T follicular helper cell (primary cell): ENCODE results near the gene PCSK4.
"Not testable (repeated sequence)": the region's sequence is repeated elsewhere in the genome, so short reads cannot be mapped to it uniquely, and the experiment has no call there.

ENCODE experiments used
- DNase-seq: peaks from one replicate; pipeline ENCODE4 v3.0.0-alpha.2; 2020; ENCODE audit warnings: low read depth

The PCSK4 gene

DNA sequence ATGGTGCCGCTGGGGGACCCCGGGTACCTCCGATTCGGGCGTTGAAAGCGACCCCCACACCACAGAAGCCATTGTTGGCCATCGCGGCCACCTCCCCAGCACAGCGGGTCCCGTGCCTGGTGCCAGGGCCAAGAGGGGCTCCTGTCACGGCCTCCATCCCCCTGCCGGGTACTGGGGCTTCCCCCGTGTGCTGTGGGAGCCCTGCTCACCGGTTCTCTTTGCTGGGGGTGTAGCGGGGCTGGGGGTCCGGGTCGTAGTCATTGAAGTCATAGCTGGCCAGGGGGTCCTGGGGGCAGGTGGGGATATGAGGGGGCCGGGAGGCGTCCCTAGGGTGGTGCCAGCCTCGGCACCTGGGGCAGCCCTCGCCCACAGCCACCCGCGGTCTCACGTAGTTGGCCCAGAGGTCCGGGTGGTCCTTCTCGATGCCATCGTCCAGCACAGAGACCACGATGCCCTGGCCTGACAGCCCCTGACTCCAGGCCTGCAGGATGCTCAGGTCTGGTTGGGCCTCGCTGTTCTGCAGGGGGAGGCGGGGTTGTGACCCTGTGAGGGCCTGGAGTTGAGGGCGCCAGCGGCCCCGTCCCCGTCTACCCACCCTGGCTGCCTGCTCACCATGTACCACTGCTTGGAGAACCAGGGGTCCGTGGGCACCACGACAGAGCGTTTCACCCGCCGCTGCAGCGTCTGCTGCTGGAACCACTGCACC, 2.4 kb downstream of the PCSK4 start:
- no peak for DNase-seq

DNA sequence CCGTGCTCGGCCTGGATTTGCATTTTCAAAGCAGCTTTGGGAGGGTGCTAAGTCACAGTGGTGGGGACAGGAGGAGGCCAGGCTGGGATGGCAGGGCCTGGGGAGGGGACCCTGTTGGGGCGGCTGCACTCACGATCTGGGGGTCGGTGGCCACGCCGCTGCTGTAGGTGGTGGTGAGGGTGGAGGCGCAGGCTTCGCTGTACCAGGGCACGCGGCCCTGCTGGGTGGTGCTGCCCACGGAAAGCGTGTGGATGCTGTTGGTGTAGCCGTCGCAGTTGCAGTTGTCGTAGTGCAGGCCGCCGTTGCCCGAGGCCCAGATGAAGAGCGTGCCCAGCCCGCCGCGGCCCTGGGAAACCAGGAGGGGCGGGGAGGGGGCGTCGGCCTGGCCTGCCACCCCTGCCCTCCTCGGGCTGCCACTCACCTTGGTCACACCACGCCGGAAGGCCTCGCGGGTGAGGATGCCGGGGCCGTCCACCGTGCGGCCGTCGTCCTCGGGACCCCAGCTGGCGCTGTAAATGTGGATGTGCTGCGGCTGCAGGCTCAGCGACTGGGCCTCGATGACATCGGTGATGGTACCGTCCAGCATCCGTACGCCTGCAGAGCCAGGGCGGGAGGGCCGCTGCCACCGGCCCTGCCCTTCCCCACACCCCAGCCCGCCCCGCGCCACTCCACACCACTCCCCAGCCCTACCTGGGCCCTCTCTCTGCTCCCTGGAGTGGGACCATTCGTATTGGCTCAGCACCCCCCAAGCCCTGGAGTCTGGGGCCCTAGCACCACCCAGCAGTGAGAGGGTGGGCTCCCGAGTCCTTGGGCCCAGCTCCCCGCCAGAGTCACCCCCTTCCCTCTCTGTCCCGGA, 3.2 kb downstream of the PCSK4 start:
- no peak for DNase-seq

DNA sequence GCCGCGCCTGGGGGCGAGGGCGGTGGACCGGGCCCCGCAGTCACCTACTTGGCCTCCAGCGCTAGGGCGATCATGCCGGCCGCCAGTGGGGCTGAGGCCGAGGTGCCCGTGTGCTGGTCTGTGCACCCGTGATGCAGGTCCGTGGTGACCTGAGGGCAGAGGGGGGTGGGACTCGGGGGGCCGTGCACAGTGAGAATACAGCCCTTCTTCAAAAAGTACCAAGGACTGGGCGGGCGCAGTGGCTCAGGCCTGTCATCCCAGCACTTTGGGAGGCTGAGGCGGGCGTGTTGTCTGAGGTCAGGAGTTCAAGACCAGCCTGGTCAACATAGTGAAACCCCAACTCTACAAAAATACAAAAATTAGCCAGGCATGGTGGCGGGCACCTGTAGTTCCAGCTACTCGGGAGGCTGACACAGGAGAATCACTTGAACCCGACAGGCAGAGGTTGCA, 6.1 kb downstream of the PCSK4 start:
- no peak for DNase-seq

DNA sequence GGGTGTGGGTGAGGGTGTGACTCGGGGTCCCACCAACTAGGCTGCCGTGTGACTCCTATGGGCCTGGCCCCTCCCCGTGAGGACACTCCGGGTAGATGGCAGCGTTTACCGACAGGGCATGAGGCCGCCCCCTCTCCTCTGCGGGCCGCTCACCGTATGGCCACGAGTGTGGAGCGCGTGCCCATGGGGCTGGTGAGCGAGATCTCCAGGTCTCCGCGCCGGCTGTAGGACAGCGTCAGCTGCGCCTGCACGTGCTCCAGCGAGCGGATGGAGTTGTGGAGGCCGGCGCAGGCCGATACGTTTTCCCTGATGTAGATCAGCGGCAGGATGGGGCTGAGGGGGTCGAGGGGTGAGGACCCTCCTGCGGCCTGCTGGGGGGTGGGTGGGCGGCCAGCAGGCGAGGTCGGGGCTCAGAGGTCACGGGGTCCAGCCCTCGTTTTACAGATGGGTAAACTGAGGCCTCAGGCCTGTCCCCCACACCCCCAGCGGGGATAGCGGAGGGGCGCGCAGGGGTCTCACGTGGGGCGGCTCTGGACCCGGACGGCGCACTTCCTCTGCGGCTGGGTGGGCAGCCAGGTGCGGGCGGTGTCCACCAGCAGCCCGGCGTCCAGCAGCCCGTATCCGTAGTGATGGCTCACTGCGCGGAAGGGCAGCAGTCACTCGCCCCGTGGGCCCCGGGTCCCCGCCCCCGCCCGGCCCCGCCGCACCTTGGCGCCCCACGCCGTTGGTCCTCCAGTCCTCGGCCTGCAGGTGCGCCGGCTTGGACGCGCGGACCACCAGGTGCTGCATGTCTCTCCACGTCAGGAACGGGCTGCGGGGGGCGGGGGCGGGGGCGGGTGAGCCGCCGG, 6.8 kb downstream of the PCSK4 start:
- DNase-seq, result no peak

DNA sequence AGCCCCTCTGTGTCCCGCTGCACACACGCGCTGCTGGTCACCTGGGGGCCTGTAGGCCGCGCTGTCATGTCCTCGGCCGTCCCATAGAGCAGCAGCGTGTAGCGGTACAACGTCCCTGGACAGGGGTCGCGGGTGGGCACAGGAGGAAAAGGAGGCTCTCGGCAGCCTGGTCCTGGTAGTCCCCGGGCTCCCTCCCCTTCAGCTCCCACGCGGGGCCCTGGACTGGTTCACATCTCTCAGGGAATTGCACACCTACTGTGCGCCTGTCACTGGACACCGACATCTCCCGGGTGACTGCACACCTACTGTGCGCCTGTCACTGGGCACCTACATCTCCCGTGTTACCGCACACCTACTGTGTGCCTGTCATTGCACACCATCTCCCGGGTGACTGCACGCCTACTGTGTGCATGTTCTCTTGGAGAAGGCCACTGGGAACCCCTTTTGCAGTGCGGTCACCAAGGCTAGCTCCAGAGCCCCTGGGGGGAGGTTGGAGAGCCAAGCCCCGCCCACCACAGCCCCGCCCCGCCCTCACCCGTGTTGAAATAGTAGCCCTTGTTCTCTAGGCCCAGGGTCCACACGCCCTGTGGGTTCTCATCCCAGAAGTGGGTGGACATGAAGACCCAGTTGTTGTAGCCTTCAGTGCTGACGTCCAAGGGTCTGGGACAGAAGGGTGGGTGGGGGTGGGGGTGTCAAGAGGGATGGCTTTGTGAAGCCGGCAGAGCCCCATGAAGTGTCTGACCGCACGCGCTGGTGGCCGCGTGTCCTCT, 7.6 kb downstream of the PCSK4 start:
- DNase-seq, result no peak

DNA sequence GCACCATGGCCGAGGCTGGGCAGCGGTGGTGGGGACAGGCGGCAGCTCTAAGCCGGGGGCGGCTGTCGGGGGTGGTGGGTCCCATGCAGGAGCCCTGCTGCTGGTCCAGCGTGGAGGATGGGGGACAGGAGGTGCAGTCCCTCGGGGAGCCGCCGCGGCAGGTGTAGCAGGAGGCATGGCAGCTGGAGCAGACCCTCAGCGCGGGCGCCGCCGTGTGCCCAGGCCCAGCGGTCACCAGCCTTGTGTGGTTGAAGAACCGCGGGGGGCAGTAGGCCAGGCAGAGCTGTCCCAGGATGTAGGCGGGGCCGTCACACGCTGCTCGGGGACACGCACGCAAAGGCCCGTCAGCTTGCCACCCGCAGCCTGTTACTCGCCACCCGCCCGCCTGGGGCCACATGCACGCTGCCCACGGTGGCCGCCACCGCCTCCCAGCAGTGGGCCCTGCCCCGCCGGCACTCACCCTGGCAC, 8.2 kb downstream of the PCSK4 start:
- DNase-seq, result no peak

DNA sequence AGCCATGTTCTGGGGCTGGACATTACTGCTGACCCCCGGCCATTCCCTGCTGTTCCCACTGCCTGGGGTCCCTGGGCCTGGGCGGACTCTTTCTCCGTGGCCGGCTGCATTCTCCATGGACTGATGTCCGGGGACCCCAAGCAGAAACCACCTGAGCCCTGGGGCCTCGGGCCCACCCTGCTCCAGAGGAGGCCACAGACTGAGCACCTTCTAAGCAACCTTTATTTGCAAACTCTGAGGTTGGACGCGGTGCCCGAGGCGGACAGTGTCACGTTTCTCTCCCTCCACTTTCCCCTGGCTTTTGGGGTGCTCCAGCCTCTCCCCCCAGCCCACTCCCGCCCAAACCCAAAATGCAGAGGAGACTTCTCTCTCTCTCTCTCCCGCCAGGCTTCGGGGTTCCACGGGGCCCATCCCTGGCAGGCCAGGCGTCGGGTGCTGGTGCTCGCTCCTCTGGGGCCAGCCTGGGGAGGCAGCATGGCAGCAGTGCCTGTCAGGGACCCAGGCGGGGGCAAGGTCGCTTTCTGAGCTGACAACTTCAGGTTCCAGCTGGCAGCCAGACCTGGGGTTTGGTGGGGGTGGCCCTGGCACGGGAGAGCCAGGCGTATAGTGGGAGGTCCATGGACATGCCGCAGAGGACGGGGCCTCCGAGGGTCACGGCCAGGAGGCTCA, 8.8 kb downstream of the PCSK4 start:
- DNase-seq, result no peak

DNA sequence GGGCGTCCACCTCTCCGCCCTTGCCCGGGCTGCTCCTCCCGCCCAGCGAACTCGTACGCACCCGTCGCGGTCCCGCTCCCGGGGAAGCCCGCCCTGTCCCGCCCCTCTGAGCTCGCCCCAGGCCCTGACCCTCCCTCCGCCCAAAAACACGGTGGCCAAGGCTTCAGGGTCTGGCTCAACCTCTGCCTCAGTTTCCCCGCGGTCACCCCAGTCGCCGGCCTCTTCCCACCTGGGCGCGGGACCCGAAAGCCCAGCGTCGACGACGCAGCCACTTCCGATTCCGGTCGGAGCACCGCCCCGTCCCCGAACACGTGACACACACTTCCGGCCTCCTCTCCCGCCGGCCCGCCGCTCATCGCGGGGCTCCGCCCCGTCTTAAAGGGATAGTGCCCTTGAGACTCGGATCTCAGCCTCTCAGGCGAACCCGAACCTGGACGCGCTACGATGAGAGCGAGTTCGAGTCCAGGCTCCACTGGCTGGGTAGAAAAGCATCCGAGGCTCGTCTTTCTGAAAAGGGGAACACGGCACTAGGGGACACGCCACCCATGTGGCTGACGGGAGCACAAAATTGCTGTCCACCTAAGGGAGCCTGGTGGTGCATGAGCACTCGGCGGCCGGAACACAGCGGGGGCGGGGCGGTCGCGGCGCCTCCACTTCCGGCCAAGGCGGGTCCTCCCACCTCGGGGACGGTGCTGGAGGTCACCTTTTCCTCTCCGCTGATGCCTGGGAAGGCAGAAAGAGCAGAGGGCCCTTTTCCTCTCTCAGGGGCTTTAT, 11.0 kb downstream of the PCSK4 start, which contains the start of gene C19orf25:
Gene C19orf25 (minus strand): TSS at position 282 of the 774 bp plus-strand sequence. CDS start 312 bp downstream, outside the sequence.
- peak; percentile 83 for DNase-seq

DNA sequence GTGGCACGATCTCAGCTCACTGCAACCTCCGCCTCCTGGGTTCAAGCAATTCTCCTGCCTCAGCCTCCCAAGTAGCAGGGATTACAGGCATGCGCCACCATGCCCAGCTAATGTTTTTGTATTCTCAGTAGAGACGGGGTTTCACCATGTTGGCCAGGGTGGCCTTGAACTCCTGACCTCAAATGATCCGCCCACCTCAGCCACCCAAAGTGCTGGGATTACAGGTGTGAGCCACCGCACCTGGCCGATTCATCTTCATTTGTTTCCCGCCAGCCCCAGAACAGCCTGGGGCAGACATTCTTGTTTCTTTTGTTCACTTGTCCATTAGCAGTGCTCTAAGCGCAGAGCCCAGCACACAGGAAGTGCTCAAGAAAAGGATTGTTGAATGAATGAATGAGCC, 13.1 kb downstream of the PCSK4 start:
- DNase-seq, result not testable (repeated sequence)

DNA sequence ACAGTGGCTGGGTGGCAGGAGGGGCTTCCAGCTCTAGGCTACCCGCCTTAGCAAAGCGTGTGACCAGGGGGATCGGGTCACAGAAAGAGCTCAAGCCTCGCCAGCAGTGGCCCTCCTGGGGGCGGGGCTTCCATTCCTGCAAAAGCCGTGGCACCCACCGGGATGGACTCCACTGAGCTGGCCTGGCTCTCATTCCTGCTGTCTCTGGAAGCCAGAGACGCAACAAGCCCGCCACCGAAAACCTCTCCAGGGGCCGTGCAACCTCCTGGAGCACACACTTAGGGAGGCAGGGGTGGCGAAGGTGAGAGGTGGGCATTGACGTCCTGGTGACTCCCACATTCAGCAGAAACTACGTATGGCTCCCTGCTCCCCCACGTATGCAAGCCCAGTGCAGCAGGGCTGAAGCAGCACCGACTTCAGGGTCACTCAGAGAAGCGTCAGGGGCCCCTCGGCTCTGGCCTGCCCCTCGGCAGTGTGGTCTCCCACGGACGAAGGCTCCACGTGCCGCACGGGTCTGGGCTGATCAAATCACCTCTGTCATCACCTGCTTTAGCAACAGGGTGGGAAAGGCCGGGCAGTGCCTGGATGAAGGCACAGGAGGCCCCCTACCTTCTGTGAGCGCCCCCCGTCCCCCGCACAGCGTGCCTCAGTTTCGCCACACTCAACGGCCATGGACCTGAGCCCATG, 14.3 kb downstream of the PCSK4 start:
- no peak for DNase-seq

DNA sequence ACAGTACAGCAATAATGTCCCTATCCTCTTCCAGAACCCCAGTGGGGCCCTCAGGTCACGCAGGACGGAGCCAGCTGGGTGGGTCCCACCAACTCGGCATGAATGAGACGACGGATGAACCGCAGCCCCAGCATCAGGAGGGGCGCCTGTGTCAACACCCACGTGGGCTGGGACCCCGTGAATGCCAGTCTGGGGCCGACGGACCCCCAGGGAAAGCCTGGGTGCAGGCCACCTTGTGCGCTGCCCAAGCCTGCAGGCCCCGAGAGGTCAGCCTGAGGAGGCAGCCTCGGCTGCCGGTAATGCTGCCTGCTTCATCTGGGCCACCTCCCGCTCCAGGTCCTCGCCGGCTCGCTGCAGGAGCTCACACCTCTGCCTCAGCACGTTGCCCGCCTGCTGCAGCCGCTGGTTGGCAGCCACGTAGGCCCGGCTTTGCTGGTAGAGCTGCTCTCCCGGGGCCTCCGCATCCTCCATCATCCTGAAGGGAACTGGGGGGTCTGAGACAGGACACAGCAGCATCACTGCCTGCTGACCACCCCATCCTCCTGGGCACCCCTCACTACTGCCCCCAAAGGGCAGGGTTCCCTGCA, 15.3 kb downstream of the PCSK4 start:
- DNase-seq, result no peak

DNA sequence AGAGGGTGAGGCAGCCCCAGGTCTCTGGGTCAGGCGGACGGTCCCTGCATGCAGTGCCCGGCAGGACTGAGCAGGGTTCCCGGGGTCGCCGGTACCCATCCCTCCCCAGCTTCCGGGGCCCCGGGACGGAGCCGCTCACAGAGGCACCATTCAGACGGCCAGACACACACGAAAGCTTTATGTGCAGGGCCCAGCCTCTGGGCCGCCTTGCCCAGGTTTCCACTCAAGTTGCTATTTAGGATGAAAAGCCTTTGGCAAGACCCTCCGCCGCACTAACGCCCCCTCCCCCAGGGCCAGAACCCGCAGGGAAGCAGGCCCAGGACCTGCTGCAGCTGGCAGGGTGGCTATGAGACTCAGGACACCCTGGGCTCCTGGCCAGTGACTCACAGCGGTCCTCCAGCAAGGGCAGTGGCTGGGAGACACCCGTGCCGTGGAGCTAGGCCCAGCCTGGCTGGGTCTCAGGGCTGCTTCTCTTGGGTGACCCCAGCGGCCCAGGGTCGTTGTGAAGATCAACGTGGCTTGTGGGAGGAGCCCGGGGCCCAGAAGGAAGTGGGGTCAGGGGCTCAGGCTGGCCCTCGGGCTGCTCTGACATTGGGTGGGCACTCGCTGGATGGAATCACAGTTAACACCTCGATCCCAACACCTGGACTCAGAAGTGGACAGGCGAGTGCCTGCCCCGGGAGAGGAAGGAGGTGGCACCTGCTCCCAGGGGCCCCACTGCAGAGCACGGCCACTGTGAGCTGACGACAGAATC, 16.0 kb downstream of the PCSK4 start:
- no peak for DNase-seq

DNA sequence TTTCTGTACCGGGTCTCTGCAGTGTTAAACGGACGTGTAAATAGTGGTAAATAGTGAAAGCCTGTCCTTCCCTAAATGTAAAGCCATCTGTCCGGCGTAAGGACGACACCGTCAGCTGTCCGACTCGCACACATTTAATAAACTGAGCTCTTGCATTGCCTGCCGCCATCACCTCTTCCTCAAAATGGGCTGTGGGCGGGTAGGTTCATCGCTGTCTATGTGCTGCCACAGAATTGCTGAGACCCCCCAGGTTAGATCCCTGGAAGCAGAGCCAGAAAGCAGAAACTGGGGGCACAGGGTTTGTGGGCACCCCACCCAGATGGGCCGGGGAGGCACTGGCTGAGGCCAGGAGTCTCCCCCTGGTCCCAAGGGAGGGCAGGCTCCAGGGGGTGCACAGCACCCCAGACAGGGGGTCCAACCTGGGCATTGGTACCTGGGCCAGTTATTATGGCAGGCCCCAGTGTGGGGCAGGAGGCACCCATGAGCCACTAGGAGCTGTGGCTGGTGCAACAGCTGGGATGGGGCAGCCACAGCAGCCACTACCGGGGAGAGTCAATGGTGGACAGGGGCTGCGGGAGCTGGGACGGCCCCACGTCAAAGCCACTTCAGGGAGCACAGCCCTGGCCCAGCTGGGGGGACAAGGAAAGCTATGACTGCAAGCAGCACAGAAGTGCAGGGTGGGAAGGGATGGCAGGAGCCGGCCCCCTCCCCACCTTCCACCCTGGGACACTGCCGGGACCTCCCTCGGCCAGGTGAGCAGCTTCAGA, 16.9 kb downstream of the PCSK4 start:
- DNase-seq, result no peak

DNA sequence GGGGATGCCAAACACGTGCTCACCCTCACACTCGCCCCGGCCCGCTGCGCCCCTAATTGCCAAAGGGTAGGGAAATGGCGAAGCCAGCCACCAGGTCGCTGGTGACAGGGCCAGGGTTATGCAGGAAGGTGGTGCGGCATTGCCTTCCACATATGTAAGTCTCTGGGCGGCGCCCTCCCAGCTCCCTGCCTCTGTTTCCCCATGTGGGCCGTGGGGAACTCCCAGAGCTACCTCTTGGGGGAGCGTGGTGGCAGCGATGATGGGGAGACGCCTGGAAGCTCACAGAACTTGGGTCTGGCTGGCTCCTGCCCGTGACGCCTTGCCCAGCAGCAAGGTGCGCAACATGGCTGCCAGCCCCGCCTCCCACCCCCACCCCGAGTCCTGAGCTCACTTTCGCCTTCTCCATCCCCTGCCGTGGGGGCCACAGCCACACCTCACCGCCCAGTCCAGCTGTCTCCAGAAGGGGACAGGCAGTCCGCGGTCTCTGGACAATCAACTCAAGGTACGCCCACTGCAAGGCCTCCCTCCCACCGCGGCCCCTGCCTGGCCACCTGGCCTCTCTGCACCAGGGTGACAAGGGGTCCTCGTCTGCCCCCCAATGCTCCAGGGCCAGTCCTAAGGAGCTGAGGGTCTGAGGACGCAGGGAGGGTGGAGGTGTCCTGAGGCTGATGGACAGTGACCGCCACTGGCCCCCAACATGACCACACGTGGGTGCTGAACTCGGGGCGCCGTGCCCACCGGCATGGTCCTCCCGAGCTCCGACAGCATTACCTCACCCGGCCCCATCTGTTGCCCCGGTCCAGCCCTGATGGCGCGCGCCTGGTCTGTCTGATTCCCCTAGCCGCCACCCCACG, 17.7 kb downstream of the PCSK4 start:
- no peak for DNase-seq

DNA sequence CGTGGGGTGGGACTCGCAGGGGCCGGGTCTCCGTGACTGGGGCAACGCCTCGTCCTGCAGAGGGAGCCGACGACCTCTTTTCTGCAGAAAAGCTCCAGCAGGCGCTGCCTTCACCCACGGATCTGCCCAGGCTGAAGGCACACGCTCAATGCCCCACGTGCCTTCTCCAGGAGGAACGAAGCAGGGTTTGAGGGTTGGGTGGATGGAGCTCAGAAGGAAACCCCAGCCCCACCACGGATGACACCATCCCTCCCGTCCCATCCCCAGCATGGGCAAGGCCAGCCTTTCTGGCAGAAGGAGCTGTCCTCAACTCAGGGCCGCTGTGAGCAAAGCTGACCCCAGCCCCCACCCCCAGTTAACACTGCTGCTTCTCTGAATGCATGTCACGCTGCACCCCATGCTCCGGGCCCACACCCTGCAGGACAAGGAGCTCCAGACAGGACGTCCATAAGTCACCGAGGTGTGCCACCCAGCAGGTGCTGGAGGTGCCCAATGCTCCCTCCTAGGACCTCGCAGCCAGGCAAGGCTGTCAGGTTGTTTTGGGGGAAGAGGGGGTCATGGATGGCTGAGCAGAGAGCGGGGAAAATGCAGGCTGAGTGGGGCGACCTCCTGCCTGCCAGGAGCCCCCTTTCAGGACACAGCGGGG, 18.5 kb downstream of the PCSK4 start:
- DNase-seq, result no peak

DNA sequence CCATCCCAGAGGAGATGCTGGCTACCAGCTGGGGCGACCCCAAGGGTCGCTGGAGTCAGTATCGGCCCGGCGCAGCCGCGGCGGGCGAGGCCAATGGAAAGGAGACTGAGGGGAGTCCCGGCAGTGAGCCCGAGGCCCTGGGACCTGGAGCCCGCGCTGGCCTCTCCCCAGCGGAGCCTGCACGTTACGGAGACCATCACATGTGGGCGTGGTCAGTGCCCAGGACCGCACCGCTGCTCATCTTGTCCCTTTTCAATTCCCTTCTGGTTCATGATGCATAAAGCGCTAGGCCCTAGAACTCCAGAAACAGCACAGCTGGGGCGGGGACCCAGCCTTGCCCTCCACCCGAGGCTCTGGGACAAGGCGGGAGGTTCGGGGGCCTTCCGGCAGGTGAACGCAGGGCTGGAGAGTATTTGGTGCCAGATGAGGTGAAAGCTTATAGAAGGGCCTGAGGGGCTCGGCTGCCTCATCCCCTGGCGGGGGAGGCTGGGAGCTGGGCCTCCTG, 19.1 kb downstream of the PCSK4 start:
- no peak for DNase-seq
